Measurements from ENCODE around the gene GABBR2. TPM values are rescaled to one million over a fixed set of nuclear protein-coding genes. Genes with fewer than 3 reads are reported as not detected.
"Not testable (repeated sequence)": the region's sequence is repeated elsewhere in the genome, so short reads cannot be mapped to it uniquely, and the experiment has no call there.

The GABBR2 gene
- total RNA-seq, 2 experiments from 2014 or later, result not detected

GRCh38 chr9:98516205-98516896 is 192.4 kb downstream of the GABBR2 start:
- no peaks in the 10 kb centered on the region for H4K20me1 ChIP-seq (ENCODE audit: insufficient read depth, low read length)
- no peak overlapping the region for H2AFZ ChIP-seq (ENCODE audit: low read length)
- no peaks in the 10 kb centered on the region for H3K79me2 ChIP-seq (ENCODE audit: insufficient read depth, low read depth, low read length)
- CTCF ChIA-PET (ENCODE audit: unreplicated experiment), result no interaction called here
- H3K9me3 ChIP-seq (ENCODE audit: low read length), result no peaks in the 10 kb centered on the region
- no peak overlapping the region for H3K4me3 ChIP-seq (ENCODE audit: low read depth, low read length, poor library complexity, severe bottlenecking)
- intact Hi-C loops (cut with micrococcal nuclease; ENCODE audit: unreplicated experiment), result no loop called here
- TF ChIP-seq EZH2phosphoT487 (IDR thresholded peaks at IDR 0.05; ENCODE audit: borderline replicate concordance, low read depth, low read length) (no peak), CTCF (conservative IDR thresholded peaks at IDR 0.05; ENCODE audit: low read length) (no peak)
- no peak overlapping the region for H3K4me2 ChIP-seq (ENCODE audit: low read length)
- no peak for DNase-seq (ENCODE audit: low spot score)
- H3K4me1 ChIP-seq (ENCODE audit: insufficient read depth, low read length, poor library complexity, severe bottlenecking), result no peaks in the 10 kb centered on the region
- POLR2A ChIA-PET, result no interaction called here
- no peak overlapping the region for H3K27ac ChIP-seq (ENCODE audit: low read depth, low read length, poor library complexity, severe bottlenecking)
- no TSS peak for BruUV-seq (replicated peaks)
- H3K9me2 ChIP-seq (ENCODE audit: insufficient read depth, low read length), result no peaks in the 10 kb centered on the region
- H3K36me3 ChIP-seq (ENCODE audit: insufficient read depth, low read length), result no peaks in the 10 kb centered on the region

GRCh38 chr9:98515506-98516204 is 193.1 kb downstream of the GABBR2 start:
- Histone ChIP-seq H3K27ac (ENCODE audit: low read depth, low read length, poor library complexity, severe bottlenecking) (no peak overlapping the region), H3K4me3 (ENCODE audit: low read depth, low read length, poor library complexity, severe bottlenecking) (no peak overlapping the region), H3K9me3 (ENCODE audit: low read length) (no peaks in the 10 kb centered on the region), H3K9me2 (ENCODE audit: insufficient read depth, low read length) (no peaks in the 10 kb centered on the region), H3K79me2 (ENCODE audit: insufficient read depth, low read depth, low read length) (no peaks in the 10 kb centered on the region), H3K4me1 (ENCODE audit: insufficient read depth, low read length, poor library complexity, severe bottlenecking) (no peaks in the 10 kb centered on the region), H3K36me3 (ENCODE audit: insufficient read depth, low read length) (no peaks in the 10 kb centered on the region), H2AFZ (ENCODE audit: low read length) (no peak overlapping the region), H3K4me2 (ENCODE audit: low read length) (no peak overlapping the region), H4K20me1 (ENCODE audit: insufficient read depth, low read length) (no peaks in the 10 kb centered on the region)
- intact Hi-C loops (cut with micrococcal nuclease; ENCODE audit: unreplicated experiment), result no loop called here
- no peak for TF ChIP-seq EZH2phosphoT487 (IDR thresholded peaks at IDR 0.05; ENCODE audit: borderline replicate concordance, low read depth, low read length)
- no peak for TF ChIP-seq CTCF (conservative IDR thresholded peaks at IDR 0.05; ENCODE audit: low read length)
- no peak for DNase-seq (ENCODE audit: low spot score)
- CTCF ChIA-PET (ENCODE audit: unreplicated experiment), result no interaction called here
- no TSS peak for BruUV-seq (replicated peaks)
- POLR2A ChIA-PET, result no interaction called here

- DNase-seq (ENCODE audit: low spot score), result no peak
- Histone ChIP-seq H3K27ac (ENCODE audit: low read depth, low read length, poor library complexity, severe bottlenecking) (no peak overlapping the region), H3K4me3 (ENCODE audit: low read depth, low read length, poor library complexity, severe bottlenecking) (no peak overlapping the region), H3K9me2 (ENCODE audit: insufficient read depth, low read length) (no peaks in the 10 kb centered on the region), H4K20me1 (ENCODE audit: insufficient read depth, low read length) (no peaks in the 10 kb centered on the region), H3K9me3 (ENCODE audit: low read length) (no peaks in the 10 kb centered on the region), H3K4me1 (ENCODE audit: insufficient read depth, low read length, poor library complexity, severe bottlenecking) (no peaks in the 10 kb centered on the region), H2AFZ (ENCODE audit: low read length) (no peak overlapping the region), H3K79me2 (ENCODE audit: insufficient read depth, low read depth, low read length) (no peaks in the 10 kb centered on the region), H3K36me3 (ENCODE audit: insufficient read depth, low read length) (no peaks in the 10 kb centered on the region), H3K4me2 (ENCODE audit: low read length) (no peak overlapping the region)
- TF ChIP-seq EZH2phosphoT487 (IDR thresholded peaks at IDR 0.05; ENCODE audit: borderline replicate concordance, low read depth, low read length), result no peak
- intact Hi-C loops (cut with micrococcal nuclease; ENCODE audit: unreplicated experiment), result no loop called here
- POLR2A ChIA-PET, result no interaction called here
- CTCF ChIA-PET (ENCODE audit: unreplicated experiment), result no interaction called here
- no TSS peak for BruUV-seq (replicated peaks)
Observed at GRCh38 chr9:98514841-98515240, 193.9 kb downstream of the GABBR2 start.

GRCh38 chr9:98508217-98508919 is 200.4 kb downstream of the GABBR2 start:
- H3K36me3 ChIP-seq (ENCODE audit: insufficient read depth, low read length); CTCF ChIA-PET (ENCODE audit: unreplicated experiment); H3K27ac ChIP-seq (ENCODE audit: low read depth, low read length, poor library complexity, severe bottlenecking); H3K79me2 ChIP-seq (ENCODE audit: insufficient read depth, low read depth, low read length); intact Hi-C loops (cut with micrococcal nuclease; ENCODE audit: unreplicated experiment); H3K4me1 ChIP-seq (ENCODE audit: insufficient read depth, low read length, poor library complexity, severe bottlenecking); POLR2A ChIA-PET; H3K9me2 ChIP-seq (ENCODE audit: insufficient read depth, low read length); H3K4me3 ChIP-seq (ENCODE audit: low read depth, low read length, poor library complexity, severe bottlenecking); DNase-seq (ENCODE audit: low spot score); H3K4me2 ChIP-seq (ENCODE audit: low read length); H3K9me3 ChIP-seq (ENCODE audit: low read length); H2AFZ ChIP-seq (ENCODE audit: low read length); BruUV-seq (replicated peaks); H4K20me1 ChIP-seq (ENCODE audit: insufficient read depth, low read length): not testable (repeated sequence)
